Osteocyte (in vitro differentiated cells): Measurements from ENCODE around the gene C1QTNF5. TPM values are rescaled to one million over a fixed set of nuclear protein-coding genes. Genes with fewer than 3 reads are reported as not detected.

Experiments
- DNase-seq: peaks from one replicate; pipeline ENCODE4 v3.0.0; 2021; ENCODE audit warnings: mixed read lengths; ENCODE audit not compliant: unreplicated experiment; ENCODE audit errors: extremely low spot score
- H3K27ac Mint-ChIP-seq: one replicate; pipeline ENCODE4 v1.8.0; 2021; ENCODE audit warnings: mild to moderate bottlenecking, mixed read lengths; ENCODE audit not compliant: unreplicated experiment
- H3K27me3 Mint-ChIP-seq: one replicate; pipeline ENCODE4 v1.8.0; 2021; ENCODE audit warnings: mixed read lengths; ENCODE audit not compliant: unreplicated experiment
- H3K36me3 Mint-ChIP-seq: one replicate; pipeline ENCODE4 v1.8.0; 2021; ENCODE audit warnings: mixed read lengths; ENCODE audit not compliant: unreplicated experiment
- H3K4me1 Mint-ChIP-seq: one replicate; pipeline ENCODE4 v1.8.0; 2021; ENCODE audit warnings: mixed read lengths; ENCODE audit not compliant: unreplicated experiment
- H3K4me3 Mint-ChIP-seq: one replicate; pipeline ENCODE4 v1.8.0; 2021; ENCODE audit warnings: mild to moderate bottlenecking, moderate library complexity, mixed read lengths; ENCODE audit not compliant: unreplicated experiment
- H3K9me3 Mint-ChIP-seq: one replicate; pipeline ENCODE4 v1.8.0; 2021; ENCODE audit warnings: mixed read lengths; ENCODE audit not compliant: unreplicated experiment
- CTCF ChIP-seq: fragments of 200-600 bp; sonication (generic); IDR thresholded peaks from 2 replicates; pipeline ENCODE4 v1.5.0; 2021; ENCODE audit warnings: antibody characterized with exemption, mild to moderate bottlenecking, moderate library complexity
- total RNA-seq: library from RNA; stranded (reverse); gene quantifications from 2 replicates; pipeline ENCODE4 v1.2.1, GENCODE V29; 2021

The C1QTNF5 gene
- total RNA-seq, 1 donor from 2014 or later = 8.4 TPM

- no peak overlapping the region for H3K4me3 Mint-ChIP-seq
- peaks cover 5% of the 10 kb centered on the region for H3K4me1 Mint-ChIP-seq
- DNase-seq = no peak
- peaks cover 3% of the 10 kb centered on the region for H3K27me3 Mint-ChIP-seq
- H3K27ac Mint-ChIP-seq = no peak overlapping the region
- no peaks in the 10 kb centered on the region for H3K9me3 Mint-ChIP-seq
- no peak for TF ChIP-seq CTCF
- no peaks in the 10 kb centered on the region for H3K36me3 Mint-ChIP-seq
These were observed 41.4 kb upstream of the C1QTNF5 start for GRCh38 chr11:119382101-119382500.

- TF ChIP-seq CTCF = peak; percentile 92
- Mint-ChIP-seq H3K9me3 (no peaks in the 10 kb centered on the region), H3K4me1 (peaks cover 8% of the 10 kb centered on the region), H3K27ac (no peak within 1 kb of the TSS), H3K4me3 (no peak within 1 kb of the TSS), H3K36me3 (no peaks in the 10 kb centered on the region), H3K27me3 (peaks cover 6% of the 10 kb centered on the region)
- DNase-seq = peak; percentile 98
These were observed 40.7 kb upstream of the C1QTNF5 start, which contains the start of gene USP2 for GRCh38 chr11:119381181-119381988. Gene USP2 (minus strand): TSS chr11:119381690. CDS start chr11:119373480, 8,210 bp downstream.

- H3K36me3 Mint-ChIP-seq = no peaks in the 10 kb centered on the region
- no peak for TF ChIP-seq CTCF
- peaks cover 6% of the 10 kb centered on the region for H3K27me3 Mint-ChIP-seq
- peaks cover 8% of the 10 kb centered on the region for H3K4me1 Mint-ChIP-seq
- DNase-seq = no peak
- no peak overlapping the region for H3K27ac Mint-ChIP-seq
- H3K4me3 Mint-ChIP-seq = no peak overlapping the region
- no peaks in the 10 kb centered on the region for H3K9me3 Mint-ChIP-seq
These were observed 40.1 kb upstream of the C1QTNF5 start for GRCh38 chr11:119380827-119381180.

- TF ChIP-seq CTCF = no peak
- H3K36me3 Mint-ChIP-seq = no peaks in the 10 kb centered on the region
- H3K4me3 Mint-ChIP-seq = no peak overlapping the region
- H3K27ac Mint-ChIP-seq = no peak overlapping the region
- peak; percentile 83 for DNase-seq
- no peaks in the 10 kb centered on the region for H3K9me3 Mint-ChIP-seq
- peaks cover 8% of the 10 kb centered on the region for H3K4me1 Mint-ChIP-seq
- peaks cover 6% of the 10 kb centered on the region for H3K27me3 Mint-ChIP-seq
These were observed 39.6 kb upstream of the C1QTNF5 start for GRCh38 chr11:119380160-119380826.

- TF ChIP-seq CTCF = no peak
- Mint-ChIP-seq H3K4me1 (peaks cover 8% of the 10 kb centered on the region), H3K36me3 (no peaks in the 10 kb centered on the region), H3K9me3 (no peaks in the 10 kb centered on the region), H3K27me3 (peaks cover 6% of the 10 kb centered on the region), H3K27ac (no peak overlapping the region), H3K4me3 (no peak overlapping the region)
- DNase-seq = peak; percentile 75
These were observed 38.3 kb upstream of the C1QTNF5 start for GRCh38 chr11:119378851-119379465.
